MM.1S (cell line): Measurements from ENCODE around the gene TSPAN8.

Experiments
- DNase-seq: peaks from one replicate; pipeline ENCODE4 v3.0.0-alpha.2; 2015
- H2AFZ ChIP-seq: fragments of 300-600 bp; sonication (generic); 2 replicates; pipeline ENCODE4 v1.6.0; 2016; ENCODE audit warnings: antibody characterized with exemption, low read length
- H3F3A ChIP-seq: fragments of 300-600 bp; sonication (generic); 2 replicates; pipeline ENCODE4 v1.6.1; 2016; ENCODE audit warnings: mild to moderate bottlenecking, antibody characterized with exemption, low read length, moderate library complexity, mixed read lengths; ENCODE audit not compliant: insufficient read depth
- H3K27ac ChIP-seq: fragments of 300-600 bp; sonication (generic); 2 replicates; pipeline ENCODE4 v1.5.1; 2016; ENCODE audit warnings: mild to moderate bottlenecking, low read length
- H3K27me3 ChIP-seq: fragments of 300-600 bp; sonication (generic); replicated peaks from 2 replicates; pipeline ENCODE4 v1.6.0; 2016; ENCODE audit warnings: low read length; ENCODE audit not compliant: insufficient read depth
- H3K36me3 ChIP-seq: fragments of 300-600 bp; sonication (generic); replicated peaks from 2 replicates; pipeline ENCODE4 v1.6.1; 2016; ENCODE audit warnings: mild to moderate bottlenecking, low read length, mixed read lengths; ENCODE audit not compliant: insufficient read depth
- H3K4me1 ChIP-seq: fragments of 300-600 bp; sonication (generic); 2 replicates; pipeline ENCODE4 v1.6.1; 2016; ENCODE audit warnings: low read length, mixed read lengths
- H3K4me2 ChIP-seq: fragments of 300-600 bp; sonication (generic); 2 replicates; pipeline ENCODE4 v1.6.0; 2016; ENCODE audit warnings: low read depth, low read length
- H3K4me3 ChIP-seq: fragments of 300-600 bp; sonication (generic); 2 replicates; pipeline ENCODE4 v1.5.1; 2016; ENCODE audit warnings: low read length, mixed read lengths
- H3K79me2 ChIP-seq: fragments of 300-600 bp; sonication (generic); 2 replicates; pipeline ENCODE4 v1.6.1; 2016; ENCODE audit warnings: mixed run types, low read length, mixed read lengths
- H3K9ac ChIP-seq: fragments of 300-600 bp; sonication (generic); 2 replicates; pipeline ENCODE4 v1.6.1; 2016; ENCODE audit warnings: low read length, mixed read lengths
- H3K9me2 ChIP-seq: fragments of 300-600 bp; sonication (generic); replicated peaks from 2 replicates; pipeline ENCODE4 v1.6.1; 2016; ENCODE audit warnings: mild to moderate bottlenecking, low read length, mixed read lengths; ENCODE audit not compliant: insufficient read depth
- H3K9me3 ChIP-seq: fragments of 300-600 bp; sonication (generic); replicated peaks from 2 replicates; pipeline ENCODE4 v1.6.1; 2016; ENCODE audit warnings: mild to moderate bottlenecking, low read length, mixed read lengths; ENCODE audit not compliant: insufficient read depth
- H4K20me1 ChIP-seq: fragments of 300-600 bp; sonication (generic); 2 replicates; pipeline ENCODE4 v1.6.1; 2016; ENCODE audit warnings: mild to moderate bottlenecking, low read length, moderate library complexity, mixed read lengths; ENCODE audit not compliant: insufficient read depth
- EZH2 ChIP-seq: fragments of 300-600 bp; sonication (generic); optimal IDR thresholded peaks from 2 replicates; pipeline ENCODE3; 2017; ENCODE audit warnings: low read depth, mild to moderate bottlenecking, antibody characterized with exemption, low read length, mixed read lengths
- EZH2phosphoT487 ChIP-seq: fragments of 300-600 bp; sonication (generic); IDR thresholded peaks from 2 replicates; pipeline ENCODE4 v1.6.1; 2018; ENCODE audit warnings: antibody characterized with exemption, low read length
- TF ChIP-seq, protein P1 (sequence below): fragments of 300-600 bp; sonication (generic); IDR thresholded peaks from 2 replicates; pipeline ENCODE4 v1.5.1; 2016; ENCODE audit warnings: antibody characterized with exemption, low read length, mixed read lengths

Gene TSPAN8

DNA sequence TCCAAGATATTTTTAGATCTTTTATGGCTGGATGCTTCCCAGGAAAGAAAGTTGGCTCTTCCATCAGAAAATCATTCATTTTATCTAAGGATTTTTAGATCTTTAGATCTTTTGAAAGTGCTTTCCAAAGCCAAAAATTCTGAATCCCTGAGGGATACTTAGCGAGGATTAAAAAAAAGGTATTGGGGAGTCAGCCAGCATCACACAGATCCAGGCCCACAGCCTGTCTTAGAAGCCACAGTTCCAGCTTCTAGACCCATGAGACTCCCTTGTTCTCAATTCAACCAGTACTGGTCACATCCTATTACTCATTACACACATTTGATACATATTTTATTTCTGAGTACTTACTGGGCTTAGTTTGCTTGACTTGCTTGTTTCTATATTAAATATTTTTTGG is 49.9 kb downstream of the TSPAN8 start:
- DNase-seq, result no peak
- no peaks in the 10 kb centered on the region for H3K27me3 ChIP-seq
- TF ChIP-seq EZH2 (no peak), EZH2phosphoT487 (no peak)
- TF ChIP-seq, protein P1, sequence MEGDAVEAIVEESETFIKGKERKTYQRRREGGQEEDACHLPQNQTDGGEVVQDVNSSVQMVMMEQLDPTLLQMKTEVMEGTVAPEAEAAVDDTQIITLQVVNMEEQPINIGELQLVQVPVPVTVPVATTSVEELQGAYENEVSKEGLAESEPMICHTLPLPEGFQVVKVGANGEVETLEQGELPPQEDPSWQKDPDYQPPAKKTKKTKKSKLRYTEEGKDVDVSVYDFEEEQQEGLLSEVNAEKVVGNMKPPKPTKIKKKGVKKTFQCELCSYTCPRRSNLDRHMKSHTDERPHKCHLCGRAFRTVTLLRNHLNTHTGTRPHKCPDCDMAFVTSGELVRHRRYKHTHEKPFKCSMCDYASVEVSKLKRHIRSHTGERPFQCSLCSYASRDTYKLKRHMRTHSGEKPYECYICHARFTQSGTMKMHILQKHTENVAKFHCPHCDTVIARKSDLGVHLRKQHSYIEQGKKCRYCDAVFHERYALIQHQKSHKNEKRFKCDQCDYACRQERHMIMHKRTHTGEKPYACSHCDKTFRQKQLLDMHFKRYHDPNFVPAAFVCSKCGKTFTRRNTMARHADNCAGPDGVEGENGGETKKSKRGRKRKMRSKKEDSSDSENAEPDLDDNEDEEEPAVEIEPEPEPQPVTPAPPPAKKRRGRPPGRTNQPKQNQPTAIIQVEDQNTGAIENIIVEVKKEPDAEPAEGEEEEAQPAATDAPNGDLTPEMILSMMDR, result no peak
- H3F3A ChIP-seq, result no peaks in the 10 kb centered on the region
- no peaks in the 10 kb centered on the region for H3K79me2 ChIP-seq
- H3K4me3 ChIP-seq, result no peak overlapping the region
- H3K9ac ChIP-seq, result no peak overlapping the region
- no peaks in the 10 kb centered on the region for H4K20me1 ChIP-seq
- H3K4me1 ChIP-seq, result no peaks in the 10 kb centered on the region
- no peaks in the 10 kb centered on the region for H3K36me3 ChIP-seq
- no peak overlapping the region for H3K4me2 ChIP-seq
- no peak overlapping the region for H3K27ac ChIP-seq
- no peaks in the 10 kb centered on the region for H3K9me2 ChIP-seq
- H3K9me3 ChIP-seq, result no peaks in the 10 kb centered on the region
- H2AFZ ChIP-seq, result no peak overlapping the region

DNA sequence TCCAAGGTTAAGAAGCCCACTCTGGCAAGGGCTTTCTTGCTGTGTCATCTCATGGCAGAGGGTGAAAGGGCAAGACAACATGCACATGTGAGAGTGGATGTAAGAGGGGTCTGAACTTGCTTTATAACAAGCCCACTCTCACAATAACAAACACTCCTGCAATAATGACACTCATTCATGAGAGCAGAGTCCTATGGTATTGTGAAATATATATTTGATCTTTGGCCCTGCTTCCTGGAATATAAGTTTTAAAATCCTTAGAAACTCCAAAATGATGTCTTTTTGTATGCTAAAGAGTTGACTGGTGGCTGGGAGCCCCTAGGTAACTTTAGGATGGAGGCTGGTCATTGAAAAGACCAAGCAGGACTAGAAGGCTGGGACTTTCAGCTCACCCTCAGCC is 51.8 kb downstream of the TSPAN8 start:
- Histone ChIP-seq H3K9me2 (no peaks in the 10 kb centered on the region), H3K36me3 (no peaks in the 10 kb centered on the region), H3K4me2 (no peak overlapping the region), H4K20me1 (no peaks in the 10 kb centered on the region), H3K4me1 (no peaks in the 10 kb centered on the region), H2AFZ (no peak overlapping the region), H3F3A (no peaks in the 10 kb centered on the region), H3K9me3 (no peaks in the 10 kb centered on the region), H3K79me2 (no peaks in the 10 kb centered on the region), H3K4me3 (no peak overlapping the region), H3K27ac (no peak overlapping the region), H3K9ac (no peak overlapping the region), H3K27me3 (no peaks in the 10 kb centered on the region)
- DNase-seq, result no peak
- TF ChIP-seq EZH2phosphoT487 (no peak), EZH2 (no peak)
- TF ChIP-seq, protein P1, result no peak

DNA sequence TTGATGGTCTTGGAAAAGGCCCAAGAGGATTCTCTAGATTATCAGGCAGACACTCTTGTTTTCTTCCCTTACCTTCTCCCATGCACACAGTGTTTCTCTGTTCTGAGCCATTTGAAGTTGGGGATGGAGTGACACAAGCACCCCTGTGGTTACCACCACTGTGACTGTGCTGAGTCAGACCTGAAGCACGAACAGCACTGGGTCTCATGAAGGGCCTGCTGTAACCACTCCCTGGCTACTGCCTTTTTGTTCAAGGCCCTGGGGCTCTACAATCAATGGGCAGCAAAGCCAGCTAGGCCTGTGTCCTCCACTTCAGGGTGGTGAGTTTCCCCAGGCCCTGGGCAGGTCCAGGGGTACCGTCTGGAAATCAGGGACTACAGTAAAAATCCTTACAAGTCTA is 65.5 kb downstream of the TSPAN8 start:
- no peaks in the 10 kb centered on the region for H3K4me1 ChIP-seq
- H3K36me3 ChIP-seq, result no peaks in the 10 kb centered on the region
- H3K9me3 ChIP-seq, result no peaks in the 10 kb centered on the region
- H2AFZ ChIP-seq, result no peak overlapping the region
- H3K79me2 ChIP-seq, result no peaks in the 10 kb centered on the region
- H3F3A ChIP-seq, result no peaks in the 10 kb centered on the region
- H3K4me2 ChIP-seq, result no peak overlapping the region
- no peak for DNase-seq
- TF ChIP-seq EZH2, result no peak
- TF ChIP-seq, protein P1, result no peak
- TF ChIP-seq EZH2phosphoT487, result no peak
- H4K20me1 ChIP-seq, result no peaks in the 10 kb centered on the region
- no peaks in the 10 kb centered on the region for H3K9me2 ChIP-seq
- no peaks in the 10 kb centered on the region for H3K27me3 ChIP-seq
- no peak overlapping the region for H3K9ac ChIP-seq
- H3K27ac ChIP-seq, result no peak overlapping the region
- H3K4me3 ChIP-seq, result no peak overlapping the region
